Skin epidermis (tissue), 12 donors: ENCODE measurements around the gene VAMP8.
"Not testable (repeated sequence)": the region's sequence is repeated elsewhere in the genome, so short reads cannot be mapped to it uniquely, and the experiment has no call there.

ENCODE experiments used
- H3K27ac ChIP-seq, 21 experiments: fragments of 200-600 bp; sonication (generic) in 11 of 21; one replicate each; pipeline ENCODE4 v1.5.0; 2020; ENCODE audit warnings: mild to moderate bottlenecking in 3 of 21, inconsistent platforms in 2 of 21, moderate library complexity in 2 of 21
- H3K4me3 ChIP-seq, 7 experiments: fragments of 200-600 bp; sonication (generic) in 2 of 7; one replicate each; pipeline ENCODE4 v1.5.0; 2020; ENCODE audit warnings: inconsistent platforms in 2 of 7, mild to moderate bottlenecking in 2 of 7, moderate library complexity in 1 of 7

Gene VAMP8

GRCh38 chr2:85577386-85578242, at the start of gene VAMP8:
VAMP8 (plus strand) TSS chr2:85577586; CDS start chr2:85577647, 61 bp downstream.
- Histone ChIP-seq H3K27ac (peak within 1 kb of the TSS; percentile 68 to 94 (median 88)), H3K4me3 (peak within 1 kb of the TSS; percentile 37 to 64 (median 52))

DNA sequence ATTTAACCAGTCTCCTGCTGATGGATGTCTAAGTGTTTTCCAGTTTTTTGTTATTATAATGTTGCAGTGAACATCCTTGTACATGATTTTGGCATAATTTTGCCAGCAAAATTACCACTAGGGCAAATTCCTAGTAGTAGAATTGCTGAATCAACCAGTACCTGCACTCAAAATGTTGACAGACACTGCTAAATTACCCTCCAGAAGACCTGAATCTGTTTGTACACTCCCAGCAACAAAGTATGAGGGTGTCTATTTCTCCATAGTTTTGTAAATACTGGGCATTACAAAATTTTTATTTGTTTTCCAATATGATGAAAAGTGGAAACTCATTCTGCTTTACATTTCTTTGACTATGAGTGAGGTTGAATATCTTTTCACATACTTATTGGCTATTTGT, 49.6 kb upstream of the VAMP8 start:
- Histone ChIP-seq H3K27ac (no peak overlapping the region), H3K4me3 (no peak overlapping the region)

- Histone ChIP-seq H3K4me3 (no peak overlapping the region), H3K27ac (no peak overlapping the region)
Measured at GRCh38 chr2:85528355-85528754, 49.0 kb upstream of the VAMP8 start.

- Histone ChIP-seq H3K27ac (no peak overlapping the region), H3K4me3 (no peak overlapping the region)
Measured at GRCh38 chr2:85529809-85530208, 47.6 kb upstream of the VAMP8 start.

DNA sequence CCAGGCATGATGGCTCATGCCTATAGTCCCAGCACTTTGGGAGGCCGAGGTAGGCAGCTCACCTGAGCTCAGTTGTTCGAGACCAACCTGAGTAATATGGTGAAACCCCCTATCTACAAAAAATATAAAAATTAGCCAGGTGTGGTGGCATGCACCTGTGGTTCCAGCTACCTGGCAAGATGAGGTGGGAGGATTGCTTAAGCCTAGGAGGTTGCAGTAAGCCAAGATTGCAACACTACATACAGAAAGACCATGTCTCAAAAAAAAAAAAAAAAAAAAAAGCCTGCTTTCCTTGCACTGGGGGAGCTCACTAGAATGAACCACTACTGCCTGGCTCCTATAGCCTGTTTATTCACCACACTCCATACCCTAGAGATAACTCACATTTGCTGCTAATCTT, 45.8 kb upstream of the VAMP8 start:
- no peak overlapping the region for H3K27ac ChIP-seq

DNA sequence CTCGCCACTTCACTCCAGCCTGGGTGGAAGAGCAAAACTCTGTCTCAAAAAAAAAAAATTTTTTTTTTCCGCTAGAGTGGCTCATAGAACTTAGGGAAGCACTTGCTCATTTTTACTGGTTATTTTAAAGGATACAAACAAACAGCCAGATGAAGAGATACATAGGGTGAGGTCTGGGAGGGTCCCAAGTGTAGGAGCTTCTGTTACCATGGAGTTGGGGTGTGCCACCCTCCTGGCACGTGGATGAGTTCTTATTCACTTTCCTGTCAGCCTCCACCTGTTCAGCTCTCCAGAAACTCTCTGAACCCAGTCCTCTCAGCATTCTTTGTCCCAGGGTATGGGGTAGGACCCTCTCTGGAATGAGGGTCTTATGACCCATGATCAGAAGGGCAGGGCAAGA, 43.3 kb upstream of the VAMP8 start:
- peak overlapping the region in 1 of 21 experiments; percentile 26 for H3K27ac ChIP-seq

More for the DNA sequence above, 45.8 kb upstream of the VAMP8 start:
- H3K4me3 ChIP-seq: no peak overlapping the region

GRCh38 chr2:85534881-85535280, 42.5 kb upstream of the VAMP8 start:
- Histone ChIP-seq H3K27ac (peak overlapping the region in 4 of 21 experiments; percentile 26 to 99 (median 55)), H3K4me3 (no peak overlapping the region)

More for the DNA sequence above, 43.3 kb upstream of the VAMP8 start:
- no peak overlapping the region for H3K4me3 ChIP-seq

DNA sequence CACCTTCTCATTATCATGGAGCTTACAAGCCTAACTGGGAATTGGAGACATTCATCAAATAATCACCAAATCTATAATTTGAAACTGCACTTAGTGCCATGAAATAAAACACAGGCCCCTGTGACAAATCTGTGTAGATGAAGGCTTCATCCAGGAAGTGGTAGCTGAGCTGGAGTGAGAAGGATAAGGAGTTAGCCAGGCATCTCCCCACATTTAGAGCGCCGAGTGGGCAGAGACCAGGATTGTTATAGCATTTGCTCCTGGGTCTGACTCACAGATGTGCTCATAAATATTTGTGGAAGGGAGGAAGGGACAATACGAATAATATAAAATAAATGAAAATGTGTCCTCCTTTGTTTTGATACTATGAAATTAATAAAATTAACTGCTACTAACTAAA, 40.9 kb upstream of the VAMP8 start:
- Histone ChIP-seq H3K27ac (peak overlapping the region in 6 of 21 experiments; percentile 8 to 99 (median 99)), H3K4me3 (no peak overlapping the region)

GRCh38 chr2:85537600-85538506, 39.5 kb upstream of the VAMP8 start:
- peak overlapping the region; percentile 84 to 100 (median 99) for H3K27ac ChIP-seq
- H3K4me3 ChIP-seq: peak overlapping the region; percentile 69 to 96 (median 86)

DNA sequence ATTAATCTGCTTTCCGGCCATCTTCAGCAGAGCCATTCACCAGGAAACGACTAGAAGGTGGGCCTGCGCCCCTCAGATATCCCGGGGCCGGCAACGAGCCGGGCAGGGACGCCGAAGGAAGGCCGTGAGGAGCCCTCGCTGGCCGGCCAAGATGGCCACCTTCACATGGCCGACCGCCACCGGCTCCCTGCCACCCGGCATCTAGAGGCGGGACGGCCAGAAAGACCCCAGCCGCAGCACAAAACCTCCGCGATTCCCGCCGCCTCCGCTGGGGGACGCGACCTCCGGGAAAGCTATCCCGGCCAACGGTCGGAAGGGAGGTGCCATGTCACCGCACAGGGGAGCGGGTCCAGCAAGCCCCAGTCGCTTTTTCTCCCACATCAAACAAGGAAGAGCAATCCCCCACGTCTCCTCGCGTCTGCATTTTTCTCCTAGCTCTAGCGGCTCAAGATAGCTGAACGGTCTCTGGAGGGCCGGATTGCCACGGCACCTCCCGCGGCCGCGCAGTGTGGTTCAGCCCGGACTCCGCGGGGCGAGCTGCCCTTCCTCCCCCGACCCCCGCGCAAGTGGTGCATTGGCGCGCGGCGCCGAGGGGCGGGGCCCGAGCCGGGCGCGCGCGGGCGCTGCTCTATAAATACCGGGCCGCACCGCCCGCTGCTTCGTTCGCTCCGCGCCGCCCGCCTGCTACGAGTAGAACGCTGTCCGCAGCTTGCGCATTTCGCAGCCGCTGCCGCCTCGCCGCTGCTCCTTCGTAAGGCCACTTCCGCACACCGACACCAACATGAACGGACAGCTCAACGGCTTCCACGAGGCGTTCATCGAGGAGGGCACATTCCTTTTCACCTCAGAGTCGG, 38.7 kb upstream of the VAMP8 start, which contains the start of gene MAT2A:
Gene MAT2A, plus strand, starts transcription at position 662 of the 854 bp plus-strand sequence. Its CDS starts 120 bp downstream, at position 782.
- Histone ChIP-seq H3K27ac (peak within 1 kb of the TSS; percentile 96 to 100 (median 99)), H3K4me3 (peak within 1 kb of the TSS; percentile 69 to 96 (median 86))

GRCh38 chr2:85539361-85540132, 37.8 kb upstream of the VAMP8 start:
- peak overlapping the region; percentile 96 to 100 (median 99) for H3K27ac ChIP-seq

DNA sequence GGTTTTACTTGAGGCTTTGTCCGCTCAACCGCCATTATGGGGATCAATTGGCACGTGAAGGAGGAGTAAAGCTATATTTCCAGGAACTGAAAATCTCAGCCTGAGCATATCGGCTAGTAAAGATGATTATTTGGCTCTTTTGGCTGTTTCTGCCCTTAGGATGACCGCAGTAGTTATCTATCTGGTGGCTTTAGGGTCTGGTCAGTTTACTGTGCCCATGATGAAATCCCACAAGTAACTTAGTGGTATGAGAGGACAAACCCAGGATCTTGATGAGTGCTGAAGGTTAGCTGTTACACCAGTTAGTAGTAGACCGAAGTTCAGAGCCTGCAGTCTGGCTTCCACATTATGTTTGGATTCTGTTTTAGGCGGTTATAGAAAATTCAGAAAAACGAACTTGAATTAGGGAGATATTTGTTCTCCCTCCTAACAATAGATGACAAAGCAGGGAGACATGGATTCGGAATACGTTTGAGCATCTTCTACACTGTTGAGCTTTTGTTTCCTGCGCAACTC, 37.2 kb upstream of the VAMP8 start:
- Histone ChIP-seq H3K4me3 (peak overlapping the region; percentile 69 to 96 (median 86)), H3K27ac (peak overlapping the region in 20 of 21 experiments; percentile 96 to 100 (median 99))

More at GRCh38 chr2:85539361-85540132, 37.8 kb upstream of the VAMP8 start:
- H3K4me3 ChIP-seq: peak overlapping the region; percentile 69 to 96 (median 86)

DNA sequence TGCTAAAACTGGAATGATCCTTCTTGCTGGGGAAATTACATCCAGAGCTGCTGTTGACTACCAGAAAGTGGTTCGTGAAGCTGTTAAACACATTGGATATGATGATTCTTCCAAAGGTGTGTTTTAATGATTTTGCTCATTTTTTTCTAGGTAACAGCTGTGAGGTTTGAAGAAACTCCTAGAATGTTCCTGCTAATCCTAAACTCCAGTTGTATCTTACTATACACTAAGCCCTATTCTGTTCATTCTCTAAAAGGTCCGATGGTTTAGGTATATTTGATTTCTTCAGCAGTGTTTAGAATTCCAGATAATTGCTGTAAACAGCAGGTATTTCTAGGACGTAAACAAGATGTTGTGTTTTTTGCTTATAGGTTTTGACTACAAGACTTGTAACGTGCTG, 36.1 kb upstream of the VAMP8 start:
- Histone ChIP-seq H3K27ac (peak overlapping the region in 9 of 21 experiments; percentile 3 to 99 (median 98)), H3K4me3 (peak overlapping the region; percentile 69 to 96 (median 86))

- peak overlapping the region; percentile 69 to 96 (median 86) for H3K4me3 ChIP-seq
- peak overlapping the region in 9 of 21 experiments; percentile 3 to 99 (median 98) for H3K27ac ChIP-seq
Measured at GRCh38 chr2:85541753-85542457, 35.5 kb upstream of the VAMP8 start.

GRCh38 chr2:85542777-85543176, 34.6 kb upstream of the VAMP8 start:
- H3K4me3 ChIP-seq: peak overlapping the region in 1 of 7 experiments; percentile 69
- peak overlapping the region in 4 of 21 experiments; percentile 2 to 99 (median 60) for H3K27ac ChIP-seq

- not testable (repeated sequence) for H3K4me3 ChIP-seq
- H3K27ac ChIP-seq: peak overlapping the region in 2 of 21 experiments; percentile 2 to 48
Measured at GRCh38 chr2:85544254-85544691, 33.1 kb upstream of the VAMP8 start.
